Measurements from ENCODE around the gene C1QC. TPM values are rescaled to one million over a fixed set of nuclear protein-coding genes. Genes with fewer than 3 reads are reported as not detected.

C1QC gene
- total and polyA plus RNA-seq, 2 of the 8 experiments (the other 6 are each of a cell fraction or from before 2014, with no cell fraction given): not detected

DNA sequence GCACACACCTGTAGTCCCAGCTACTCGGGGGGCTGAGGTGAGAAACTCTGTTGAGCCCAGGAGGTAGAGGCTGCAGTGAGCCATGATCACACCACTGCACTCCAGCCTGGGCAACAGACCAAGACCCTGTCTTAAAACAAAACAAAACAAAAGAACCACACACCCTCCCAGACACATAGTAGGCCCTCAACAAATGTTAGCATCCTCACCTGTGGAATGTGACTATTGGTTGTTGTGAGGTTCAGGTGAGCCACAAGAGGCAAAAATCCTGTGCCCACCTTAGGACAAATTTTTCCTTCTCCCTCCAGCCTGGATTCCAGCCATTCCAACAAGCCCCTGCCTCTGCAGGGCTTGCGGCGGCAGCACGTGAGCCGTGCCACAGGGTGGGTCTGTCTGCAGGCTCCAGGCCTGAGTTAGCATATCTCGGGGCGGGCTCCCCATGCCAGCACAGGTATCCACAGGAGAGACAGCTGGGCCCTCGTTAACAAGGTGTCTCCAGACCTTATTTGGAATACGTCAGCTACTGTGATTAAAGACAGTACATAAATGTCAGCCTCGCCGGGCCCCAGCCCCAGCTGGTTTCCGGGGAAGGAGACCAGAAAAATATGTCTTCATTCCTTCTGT, 27.0 kb downstream of the C1QC start:
- FAIRE-seq (no peak), DNase-seq (ENCODE audit: low read depth in 1 of 2, low spot score in 2 of 2) (no peak)
- Histone ChIP-seq H2BK120ac (replicated peaks; ENCODE audit: low read depth, low read length) (no peak overlapping the region), H3K79me1 (ENCODE audit: low read depth, low read length) (no peaks in the 10 kb centered on the region), H3K9me3 (ENCODE audit: insufficient read depth in 2 of 2, low read depth in 1 of 2, low read length in 1 of 2) (no peaks in the 10 kb centered on the region), H3K27ac (ENCODE audit: low read depth, low read length) (no peak overlapping the region), H2BK15ac (ENCODE audit: low read length) (no peak overlapping the region), H3K23me2 (ENCODE audit: low read depth, low read length) (no peaks in the 10 kb centered on the region), H2BK12ac (ENCODE audit: low read depth, low read length) (no peak overlapping the region; the same call in 1 of the 2 replicates), H3K4me2 (ENCODE audit: insufficient read depth in 1 of 2, low read depth in 2 of 2, low read length in 2 of 2) (no peak overlapping the region), H3K4me3 (ENCODE audit: extremely low read depth in 1 of 4, insufficient read depth in 2 of 4, low read depth in 3 of 4, low read length in 4 of 4) (no peak overlapping the region), H2AFZ (ENCODE audit: low read length) (no peak overlapping the region), H3K4ac (replicated peaks; ENCODE audit: insufficient read length, low read depth, low read length) (no peak overlapping the region), H2AK5ac (ENCODE audit: low read depth, low read length) (no peak overlapping the region), H3K14ac (ENCODE audit: insufficient read length) (no peak overlapping the region), H3K18ac (ENCODE audit: extremely low read depth, low read length) (no peak overlapping the region), H3K36me3 (ENCODE audit: control insufficient read depth in 2 of 4, insufficient read depth in 4 of 4, low read length in 3 of 4) (no peaks in the 10 kb centered on the region), H3K27me3 (replicated peaks in 1 of 4; ENCODE audit: control insufficient read depth in 3 of 4, extremely low read depth in 1 of 4, insufficient read depth in 3 of 4, low read length in 3 of 4) (no peaks in the 10 kb centered on the region; a peak in 1 of 7 replicates), H2BK20ac (ENCODE audit: low read length) (no peak overlapping the region), H4K20me1 (replicated peaks in 1 of 2; ENCODE audit: control insufficient read depth in 1 of 2, insufficient read depth in 2 of 2, low read length in 2 of 2) (no peaks in the 10 kb centered on the region), H3K79me2 (ENCODE audit: control insufficient read depth in 1 of 2, insufficient read depth in 2 of 2, low read length in 2 of 2) (no peaks in the 10 kb centered on the region), H4K91ac (replicated peaks; ENCODE audit: insufficient read length, low read length) (no peak overlapping the region), H3K9ac (replicated peaks in 1 of 4; ENCODE audit: extremely low read depth in 1 of 4, low read depth in 3 of 4, low read length in 3 of 4) (no peak overlapping the region), H3K56ac (replicated peaks; ENCODE audit: insufficient read length, low read depth, low read length) (no peak overlapping the region), H4K5ac (ENCODE audit: insufficient read length, low read depth, low read length) (no peak overlapping the region), H3K4me1 (replicated peaks in 1 of 4; ENCODE audit: control insufficient read depth in 3 of 4, insufficient read depth in 4 of 4, low read length in 3 of 4) (peaks cover 0 to 7% (median 5%) of the 10 kb centered on the region in 4 experiments; a peak in 4 of 7 replicates), H2BK5ac (ENCODE audit: low read depth, low read length) (no peak overlapping the region), H3K23ac (ENCODE audit: insufficient read length) (no peak overlapping the region), H4K8ac (ENCODE audit: extremely low read depth, insufficient read depth, low read length) (no peak overlapping the region)
- ChIA-PET POLR2A (ENCODE audit: partially characterized antibody) (no interaction called here), CTCF (ENCODE audit: partially characterized antibody) (interaction anchor here (0.6 to 6.0 kb wide), 11 partner anchors 16 to 292 kb away, joined by 3 to 39 read pairs (median 5); partner anchors contain the start of gene C1QC)
- WGBS, 2 experiments (ENCODE audit: extremely low coverage in 1 of 2, insufficient coverage in 1 of 2, insufficient read length in 1 of 2, insufficient replicate concordance in 2 of 2, low coverage in 1 of 2, low lambda C conversion rate in 2 of 2, missing lambda C conversion rate in 1 of 2): 86% methylated on average over 12 of the region's 12 CpGs; no CpG with 5 or more reads in 1 of the 2 experiments
- TF ChIP-seq POLR2AphosphoS5 (IDR thresholded peaks at IDR 0.05; ENCODE audit: low read depth, low read length): no peak
- no peak for TF ChIP-seq SP4 (IDR thresholded peaks at IDR 0.05; ENCODE audit: low read length)
- TF ChIP-seq TEAD4 (IDR thresholded peaks at IDR 0.05; ENCODE audit: low read depth, low read length): peak; percentile 47
- TF ChIP-seq, protein P1, sequence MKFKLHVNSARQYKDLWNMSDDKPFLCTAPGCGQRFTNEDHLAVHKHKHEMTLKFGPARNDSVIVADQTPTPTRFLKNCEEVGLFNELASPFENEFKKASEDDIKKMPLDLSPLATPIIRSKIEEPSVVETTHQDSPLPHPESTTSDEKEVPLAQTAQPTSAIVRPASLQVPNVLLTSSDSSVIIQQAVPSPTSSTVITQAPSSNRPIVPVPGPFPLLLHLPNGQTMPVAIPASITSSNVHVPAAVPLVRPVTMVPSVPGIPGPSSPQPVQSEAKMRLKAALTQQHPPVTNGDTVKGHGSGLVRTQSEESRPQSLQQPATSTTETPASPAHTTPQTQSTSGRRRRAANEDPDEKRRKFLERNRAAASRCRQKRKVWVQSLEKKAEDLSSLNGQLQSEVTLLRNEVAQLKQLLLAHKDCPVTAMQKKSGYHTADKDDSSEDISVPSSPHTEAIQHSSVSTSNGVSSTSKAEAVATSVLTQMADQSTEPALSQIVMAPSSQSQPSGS (IDR thresholded peaks at IDR 0.05; ENCODE audit: low read length): no peak
- TF ChIP-seq ASH2L (IDR thresholded peaks at IDR 0.05; ENCODE audit: low read length): no peak
- no peak for TF ChIP-seq GABPA (IDR thresholded peaks at IDR 0.05; ENCODE audit: borderline replicate concordance, insufficient read depth, low read length)

All from H1 (cell line).